GM12878 (cell line): ENCODE results near the gene MORC4. TPM values are rescaled to one million over a fixed set of nuclear protein-coding genes. Genes with fewer than 3 reads are reported as not detected.
"Not testable (repeated sequence)": the region's sequence is repeated elsewhere in the genome, so short reads cannot be mapped to it uniquely, and the experiment has no call there.

Experiments
- ATAC-seq: fragments of 200-7000 bp; cut with Tn5 transposase; 3 replicates; pipeline ENCODE4 v1.9.1; 2020; ENCODE audit warnings: mild to moderate bottlenecking, moderate library complexity
- BruUV-seq: library from RNA; stranded (reverse); fragments of 400-500 nt; replicated peaks from 2 replicates; lab custom pipeline; 2021; lab: Mats Ljungman, UMichigan
- CTCF ChIA-PET: fragments of 300-600 bp; sonication (Branson Sonifier 250); formaldehyde crosslinking; extraction: SDS; loops from one replicate; lab custom pipeline; 2021; ENCODE audit warnings: inconsistent platforms; lab: Yijun Ruan, JAX
- POLR2A ChIA-PET: fragments of 350-600 bp; formaldehyde crosslinking; extraction: SDS; loops from one replicate; lab custom pipeline; 2021; ENCODE audit warnings: inconsistent platforms; lab: Charles Lee
- RAD21 ChIA-PET: fragments of 300-600 bp; sonication (Branson Sonifier 250); formaldehyde crosslinking; loops from one replicate; lab custom pipeline; 2023; ENCODE audit warnings: antibody characterized with exemption; ENCODE audit not compliant: unreplicated experiment; lab: Charles Lee
- SMC1A ChIA-PET: fragments of 300-600 bp; sonication (Branson Sonifier 250); formaldehyde crosslinking; loops from one replicate; lab custom pipeline; 2023; ENCODE audit not compliant: unreplicated experiment, uncharacterized antibody; lab: Charles Lee
- DNase-seq: peaks from one replicate; pipeline ENCODE4 v3.0.0-alpha.2; 2011; ENCODE audit warnings: low read depth, low spot score
- FAIRE-seq: peaks from 3 replicates; lab custom pipeline; 2011; peaks lifted over from hg19 to GRCh38; lab: Jason Lieb, UNC
- H2AFZ ChIP-seq: 2 replicates; pipeline ENCODE4 v1.6.0; 2011; ENCODE audit warnings: low read depth, low read length, control low read depth; ENCODE audit not compliant: control insufficient read depth
- H3K27ac ChIP-seq: 2 replicates; pipeline ENCODE4 v1.5.1; 2011; ENCODE audit warnings: control low read depth; ENCODE audit not compliant: control insufficient read depth, insufficient read depth
- H3K27me3 ChIP-seq, 2 experiments: replicated peaks in 1 of 2; 2 replicates each; pipeline versions ENCODE4 v1.6.0 to v1.6.1; 2011; ENCODE audit warnings: low read length in 1 of 2; ENCODE audit not compliant: control insufficient read depth in 2 of 2, insufficient read depth in 2 of 2
- H3K36me3 ChIP-seq, 2 experiments: 2 replicates each; pipeline ENCODE4 v1.5.1; 2011; ENCODE audit warnings: low read length in 1 of 2; ENCODE audit not compliant: control insufficient read depth in 2 of 2, insufficient read depth in 2 of 2
- H3K4me1 ChIP-seq: 2 replicates; pipeline ENCODE4 v1.6.1; 2011; ENCODE audit warnings: mild to moderate bottlenecking, low read length, moderate library complexity, mixed read lengths; ENCODE audit not compliant: control insufficient read depth, insufficient read depth
- H3K4me2 ChIP-seq: 2 replicates; pipeline ENCODE4 v1.6.0; 2011; ENCODE audit warnings: control low read depth; ENCODE audit not compliant: control insufficient read depth, insufficient read depth
- H3K4me3 ChIP-seq: fragments of 200-600 bp; sonication (generic); 2 replicates; pipeline ENCODE4 v1.5.1; 2016
- H3K79me2 ChIP-seq: 2 replicates; pipeline ENCODE4 v1.6.0; 2011; ENCODE audit warnings: low read length; ENCODE audit not compliant: control insufficient read depth, insufficient read depth
- H3K9ac ChIP-seq: 2 replicates; pipeline ENCODE4 v1.8.0; 2011; ENCODE audit warnings: low read length, control low read depth, mixed read lengths; ENCODE audit not compliant: control insufficient read depth, insufficient read depth
- H3K9me3 ChIP-seq: replicated peaks from 3 replicates; pipeline ENCODE4 v1.5.1; 2011; ENCODE audit warnings: mild to moderate bottlenecking, low read length; ENCODE audit not compliant: control insufficient read depth, insufficient read depth
- H4K20me1 ChIP-seq: 2 replicates; pipeline ENCODE4 v1.6.0; 2011; ENCODE audit not compliant: control insufficient read depth, insufficient read depth
- ATF3 ChIP-seq: IDR thresholded peaks from 2 replicates; pipeline ENCODE4 v1.6.1; 2011; ENCODE audit warnings: low read depth, mild to moderate bottlenecking, low read length, moderate library complexity, borderline replicate concordance; ENCODE audit errors: extremely low read depth
- GABPA ChIP-seq: IDR thresholded peaks from 2 replicates; pipeline ENCODE4 v1.6.1; 2014; ENCODE audit warnings: antibody characterized with exemption, low read depth, mild to moderate bottlenecking, inconsistent platforms
- PAX5 ChIP-seq: IDR thresholded peaks from 2 replicates; pipeline ENCODE4 v1.6.1; 2011; ENCODE audit warnings: low read depth, low read length, borderline replicate concordance
- RBBP5 ChIP-seq: fragments of 200-600 bp; sonication (generic); conservative IDR thresholded peaks from 2 replicates; pipeline ENCODE4 v1.6.1; 2016
- SKIL ChIP-seq: fragments of 450-650 bp; IDR thresholded peaks from 2 replicates; pipeline ENCODE4 v1.6.1; 2017; ENCODE audit warnings: mild to moderate bottlenecking, low read depth, inconsistent platforms; ENCODE audit not compliant: poor library complexity, severe bottlenecking
- ZBTB33 ChIP-seq: fragments of 450-650 bp; IDR thresholded peaks from 2 replicates; pipeline ENCODE4 v1.6.1; 2017; ENCODE audit warnings: mild to moderate bottlenecking
- ZNF687 ChIP-seq: fragments of 450-650 bp; IDR thresholded peaks from 2 replicates; pipeline ENCODE4 v1.6.1; 2017; ENCODE audit warnings: mild to moderate bottlenecking, moderate library complexity
- WGBS: methylation state at CpG from one replicate; pipeline ENCODE4 v1.1.6; 2016; ENCODE audit warnings: low lambda C conversion rate; ENCODE audit not compliant: insufficient replicate concordance, insufficient coverage; ENCODE audit errors: missing lambda C conversion rate; 5-methylcytosine and 5-hydroxymethylcytosine counted together
- in situ Hi-C: fragments of 300-500 bp; cut with MboI; formaldehyde crosslinking; loops from 9 replicates; pipeline ENCODE4 v1.14.3; 2018; ENCODE audit warnings: mixed read lengths
- intact Hi-C: fragments of 100-400 bp; cut with micrococcal nuclease; formaldehyde crosslinking; loops from one replicate; pipeline ENCODE4 v1.14.2; 2022; ENCODE audit not compliant: unreplicated experiment
- polyA plus RNA-seq, 11 experiments: library from polyadenylated mRNA; depleted of rRNA in 4 of 11; unstranded in 6 of 11; stranded (reverse) in 5 of 11; fragments of >200 nt; fragmentation: Nextera tagmentation in 4 of 11; fragmentation: Illumina TruSeq in 1 of 11; extraction: Ambion mirVana in 4 of 11; extraction: Trizol in 1 of 11; gene quantifications; 1 replicate in 1 of 11; 2 replicates in 10 of 11; pipeline versions ENCODE4 v1.2.1 to v1.2.3, GENCODE V29; 2011 to 2016; ENCODE audit warnings: inconsistent platforms in 2 of 11, missing spikeins in 2 of 11, low read depth in 1 of 11
- total RNA-seq, 4 experiments: library from RNA; depleted of rRNA in 3 of 4; stranded (reverse); fragments of >200 nt in 3 of 4; fragmentation: Illumina TruSeq in 1 of 4; extraction: Trizol in 1 of 4; gene quantifications; 2 replicates each; pipeline versions ENCODE4 v1.2.1 to v1.2.3, GENCODE V29; 2013 to 2021

The MORC4 gene
- total and polyA plus RNA-seq, 10 of the 15 experiments (the other 5 are each of a cell fraction or from before 2014, with no cell fraction given), result 0.03 to 0.65 (median 0.26) TPM

GRCh38 chrX:106966547-106966946 is 33.5 kb downstream of the MORC4 start:
- H3K79me2 ChIP-seq, H3K4me1 ChIP-seq, H3K9me3 ChIP-seq, RAD21 ChIA-PET, H3K4me3 ChIP-seq, POLR2A ChIA-PET, BruUV-seq, CTCF ChIA-PET, in situ Hi-C loops, H3K4me2 ChIP-seq, H2AFZ ChIP-seq, FAIRE-seq, DNase-seq, H4K20me1 ChIP-seq, H3K36me3 ChIP-seq, H3K27ac ChIP-seq, SMC1A ChIA-PET, H3K27me3 ChIP-seq, ATAC-seq, intact Hi-C loops, H3K9ac ChIP-seq: not testable (repeated sequence)
- 30% methylated on average over 6 of the region's 6 CpGs for WGBS

GRCh38 chrX:106964290-106964689 is 35.7 kb downstream of the MORC4 start:
- no peaks in the 10 kb centered on the region for H3K36me3 ChIP-seq
- no peaks in the 10 kb centered on the region for H3K27me3 ChIP-seq
- ChIA-PET CTCF (no interaction called here), POLR2A (no interaction called here), SMC1A (no interaction called here), RAD21 (no interaction called here)
- 0% methylated on average over 1 of the region's 1 CpG for WGBS
- H3K9ac ChIP-seq, result no peak overlapping the region
- DNase-seq, result no peak
- H3K9me3 ChIP-seq, result no peaks in the 10 kb centered on the region
- no peak overlapping the region for H3K27ac ChIP-seq
- intact Hi-C loops (no loop called here), in situ Hi-C loops (no loop called here)
- H3K79me2 ChIP-seq, result no peaks in the 10 kb centered on the region
- no TSS peak for BruUV-seq
- H3K4me1 ChIP-seq, result no peaks in the 10 kb centered on the region
- no peaks in the 10 kb centered on the region for H4K20me1 ChIP-seq
- no peak for ATAC-seq
- no peak for FAIRE-seq
- no peak overlapping the region for H3K4me2 ChIP-seq
- H2AFZ ChIP-seq, result no peak overlapping the region
- H3K4me3 ChIP-seq, result no peak overlapping the region
- no peak for TF ChIP-seq ZNF687
- no peak for TF ChIP-seq SKIL
- TF ChIP-seq GABPA, result no peak
- no peak for TF ChIP-seq RBBP5
- TF ChIP-seq PAX5, result no peak
- TF ChIP-seq ATF3, result no peak
- TF ChIP-seq ZBTB33, result no peak
